ENCODE measurements around the gene STARD4.

STARD4 gene

GRCh38 chr5:111520908-111521307, 8.6 kb upstream of the STARD4 start:
- no peak for DNase-seq

- no peak for DNase-seq
These were observed 6.4 kb upstream of the STARD4 start for GRCh38 chr5:111518777-111519176.

- no peak for DNase-seq
These were observed 5.6 kb upstream of the STARD4 start for GRCh38 chr5:111517853-111518501.

DNA sequence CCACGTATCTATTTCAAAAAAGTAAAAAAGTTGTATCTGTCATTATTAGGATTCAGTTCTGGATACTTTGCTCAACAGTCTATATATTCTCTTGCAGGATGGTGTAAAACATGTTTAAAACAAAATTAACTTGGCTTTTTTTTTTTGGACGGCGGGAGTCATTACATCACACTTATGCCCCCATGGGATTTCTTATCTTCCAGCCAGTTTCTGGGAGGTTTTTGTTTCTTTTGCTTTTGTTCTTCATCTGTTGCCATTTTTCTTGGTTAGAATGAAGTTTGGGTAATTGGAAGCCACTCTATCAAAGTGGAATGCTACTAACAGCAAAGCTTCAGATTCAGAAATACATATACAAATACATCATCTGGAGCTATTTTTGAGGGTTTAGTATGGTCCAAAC, 1.8 kb upstream of the STARD4 start:
- no peak for DNase-seq

DNA sequence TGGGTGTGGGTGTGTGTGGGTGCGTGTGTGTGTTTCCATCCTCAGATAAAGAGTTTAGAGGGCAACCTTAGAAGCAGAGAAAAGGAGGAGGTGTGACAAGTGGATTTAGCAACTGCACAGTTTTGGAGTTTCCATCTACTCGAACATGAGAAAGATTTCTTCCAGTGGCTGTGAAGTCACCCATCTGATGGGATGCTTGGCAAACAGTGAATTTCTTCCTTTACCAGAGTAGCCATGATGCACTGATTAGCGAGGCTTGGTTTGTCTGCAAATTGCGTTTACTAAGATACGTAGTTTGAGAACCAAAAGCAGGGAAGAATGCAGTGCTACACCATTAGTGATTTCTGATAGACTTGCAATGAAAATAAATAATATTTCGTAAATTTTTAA, 791 bp upstream of the STARD4 start:
- DNase-seq = no peak

- DNase-seq = peak; percentile 61
These were observed 432 bp downstream of the STARD4 start for GRCh38 chr5:111511831-111512374.

- DNase-seq = no peak
These were observed 1.0 kb downstream of the STARD4 start for GRCh38 chr5:111511174-111511830.

GRCh38 chr5:111509119-111509518, 3.2 kb downstream of the STARD4 start:
- DNase-seq = no peak

GRCh38 chr5:111507276-111507675, 5.1 kb downstream of the STARD4 start:
- no peak for DNase-seq

GRCh38 chr5:111505096-111505495, 7.2 kb downstream of the STARD4 start:
- no peak for DNase-seq

GRCh38 chr5:111502956-111503355, 9.4 kb downstream of the STARD4 start:
- DNase-seq = no peak

- no peak for DNase-seq
These were observed 14.0 kb downstream of the STARD4 start for GRCh38 chr5:111498346-111498745.

GRCh38 chr5:111495159-111495558, 17.2 kb downstream of the STARD4 start:
- DNase-seq = no peak

DNA sequence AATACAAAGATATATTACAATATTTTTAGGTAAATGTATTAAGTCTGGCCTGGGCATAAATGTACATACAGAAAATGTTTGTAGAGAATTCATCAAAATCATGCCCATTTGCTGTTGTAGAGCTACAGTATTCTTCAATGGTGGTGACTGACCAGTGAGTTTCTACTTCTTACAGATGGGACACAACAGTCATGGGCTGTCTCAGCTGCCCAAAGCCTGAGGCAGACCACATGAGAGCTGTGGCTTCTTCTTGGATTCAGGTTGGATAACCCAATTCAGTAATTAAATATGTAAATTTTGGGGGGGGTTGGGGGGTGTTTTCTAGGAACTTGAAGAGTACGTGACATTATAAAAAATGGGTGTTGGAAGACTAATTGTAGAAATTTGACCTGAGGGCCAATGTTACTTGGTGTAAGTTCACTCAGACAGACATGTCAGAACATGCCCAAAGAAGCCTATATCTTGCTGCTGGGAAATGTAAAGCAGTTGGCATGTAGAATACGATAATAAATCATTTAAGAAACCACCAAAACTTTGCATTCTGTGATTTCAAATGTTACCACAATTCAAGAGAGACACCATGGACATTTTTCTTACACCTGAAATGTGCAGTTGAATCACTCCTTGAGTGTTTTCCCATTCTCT, 17.9 kb downstream of the STARD4 start:
- DNase-seq = no peak

DNA sequence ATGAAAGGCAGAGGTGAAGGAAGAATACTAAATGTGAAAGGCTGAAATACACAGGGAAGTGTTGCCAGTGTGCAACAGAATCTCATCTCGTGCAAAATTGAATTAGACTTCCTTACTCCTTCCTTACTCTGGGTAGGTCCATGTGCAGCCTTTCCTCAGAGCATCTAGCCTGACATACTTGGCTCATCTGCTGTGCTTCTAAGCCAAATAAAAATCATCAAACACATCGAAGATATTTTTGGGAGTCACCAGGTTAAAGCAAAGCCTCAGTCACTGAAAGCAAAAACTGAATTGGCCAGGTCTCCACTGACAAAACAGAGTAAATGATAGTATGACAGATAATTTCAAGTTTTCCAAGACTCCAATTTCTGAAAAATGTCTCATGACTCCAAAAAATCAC, 19.3 kb downstream of the STARD4 start:
- DNase-seq = no peak

DNA sequence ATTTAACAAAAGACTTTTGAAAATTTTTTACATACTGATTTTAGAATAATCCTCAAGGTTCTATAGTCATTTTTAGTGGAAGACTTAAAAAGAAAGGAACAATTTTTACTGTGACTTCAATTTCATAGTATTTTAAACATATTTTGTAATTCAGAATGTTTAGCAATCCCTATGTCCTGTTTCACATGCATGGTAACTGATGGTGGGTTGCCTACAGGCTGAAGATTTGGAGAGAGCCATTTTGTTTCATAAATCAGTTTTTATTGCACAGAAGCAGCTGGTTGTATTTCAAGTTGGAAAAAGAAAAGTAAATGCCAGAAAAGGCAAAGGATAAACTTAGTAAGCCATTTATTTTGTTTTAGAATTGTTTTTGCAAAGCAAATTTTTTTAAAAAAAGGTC, 24.0 kb downstream of the STARD4 start:
- DNase-seq = no peak

DNA sequence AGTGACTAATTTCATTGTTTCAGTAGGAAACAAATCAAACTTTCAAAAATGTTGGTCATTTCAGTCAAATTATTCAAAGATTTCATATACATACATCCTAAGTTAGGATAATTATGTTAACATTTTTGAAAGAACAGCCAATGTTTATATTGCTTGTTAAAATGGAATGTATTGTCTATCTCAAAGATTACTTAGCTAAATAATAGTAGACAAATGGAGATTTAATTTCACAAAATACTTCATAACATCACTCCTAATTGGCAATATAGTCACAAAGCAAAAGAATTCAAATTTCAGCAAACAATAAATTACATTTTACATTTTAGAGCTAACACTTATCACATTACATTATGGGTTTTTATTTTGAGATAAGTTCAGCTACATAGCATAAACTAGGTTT, 25.4 kb downstream of the STARD4 start:
- DNase-seq = no peak

DNA sequence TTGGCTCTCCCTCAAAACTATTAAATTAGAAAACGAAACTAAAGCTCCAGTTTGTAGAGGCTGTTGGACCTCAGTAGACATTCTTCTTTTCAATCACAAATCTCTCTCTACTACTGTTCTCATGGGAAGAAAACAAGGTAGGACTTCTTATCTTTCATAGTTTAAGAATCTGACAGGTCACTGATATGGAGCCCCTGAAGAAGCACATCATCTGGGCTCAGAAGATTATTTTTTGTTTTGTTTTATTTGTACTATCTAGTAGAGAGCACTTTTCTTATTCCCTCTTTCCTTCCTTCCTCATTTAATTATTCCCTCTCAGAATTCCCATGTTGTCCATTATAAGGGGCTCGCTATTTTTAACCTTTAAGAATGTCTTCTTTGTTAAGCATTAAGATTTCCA, 26.3 kb downstream of the STARD4 start:
- DNase-seq = no peak

GRCh38 chr5:111480346-111480745, 32.0 kb downstream of the STARD4 start:
- DNase-seq = no peak

GRCh38 chr5:111478898-111479297, 33.4 kb downstream of the STARD4 start:
- DNase-seq = no peak

- no peak for DNase-seq
These were observed 34.1 kb downstream of the STARD4 start for GRCh38 chr5:111478266-111478665.

DNA sequence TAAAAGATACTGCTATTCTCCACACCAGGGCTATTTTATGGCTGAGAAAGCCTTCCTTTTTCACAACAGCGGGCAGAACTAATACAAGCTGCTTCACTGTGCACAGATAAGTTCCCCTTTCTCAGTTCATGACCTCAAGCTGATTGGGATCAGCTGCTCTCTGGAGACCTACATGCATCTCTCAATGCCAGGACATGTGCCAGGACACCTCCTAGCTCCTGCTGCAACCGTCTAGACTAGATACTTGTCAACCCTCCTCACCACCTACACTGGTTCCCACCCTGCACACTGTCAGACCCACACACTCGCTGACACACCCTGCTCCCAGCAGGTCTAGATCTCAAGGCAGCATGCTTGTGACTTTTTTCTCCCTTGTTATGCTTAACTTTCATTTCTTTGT, 39.8 kb downstream of the STARD4 start:
- DNase-seq = no peak

- DNase-seq = no peak
These were observed 40.2 kb downstream of the STARD4 start for GRCh38 chr5:111472096-111472495.

DNA sequence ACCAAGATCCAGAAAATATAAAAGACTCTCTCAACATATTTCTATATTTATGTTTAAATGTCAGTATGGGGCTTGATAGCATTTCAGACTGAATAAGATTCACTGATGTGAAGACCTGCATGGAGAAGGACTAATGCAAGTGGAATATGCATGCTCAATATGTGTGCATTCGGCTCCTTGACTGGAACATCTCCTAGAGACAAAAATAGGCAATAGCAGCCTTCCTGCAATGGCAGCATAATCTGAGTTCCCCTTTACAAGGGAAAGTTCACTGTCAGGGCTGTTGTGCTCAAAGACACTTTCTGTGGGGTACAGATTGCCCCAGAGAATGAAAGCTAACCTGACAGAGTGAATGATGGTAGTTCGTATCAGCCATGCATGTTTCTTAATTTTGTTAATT, 42.4 kb downstream of the STARD4 start:
- no peak for DNase-seq
